ENCODE data around the gene HPCAL1. TPM values are rescaled to one million over a fixed set of nuclear protein-coding genes. Genes with fewer than 3 reads are reported as not detected.
A peak's percentile ranks its signal among the peaks of the same experiment; 100 is the strongest.

Gene HPCAL1
- total and polyA plus RNA-seq, 10 of the 15 experiments (the other 5 are each of a cell fraction or from before 2014, with no cell fraction given): 0.40 to 12.8 (median 7.9) TPM

- peak; percentile 82; the same call in 1 of the 2 replicates for TF ChIP-seq RB1 (IDR thresholded peaks at IDR 0.05; ENCODE audit: borderline replicate concordance)
- TF ChIP-seq POU2F2 (IDR thresholded peaks at IDR 0.05; ENCODE audit: borderline replicate concordance, low read depth, low read length): peak; percentile 61; the same call in 1 of the 3 replicates
- peak; percentile 68 for TF ChIP-seq TCF12 (IDR thresholded peaks at IDR 0.05; ENCODE audit: low read depth, low read length)
- TF ChIP-seq SUPT20H (IDR thresholded peaks at IDR 0.05; ENCODE audit: borderline replicate concordance, control insufficient read depth, low read depth, low read length): no peak
- TF ChIP-seq BHLHE40 (IDR thresholded peaks at IDR 0.05; ENCODE audit: borderline replicate concordance in 1 of 2, low read depth in 2 of 2, low read length in 1 of 2): peak in 1 of 2 experiments; percentile 45; a peak in 1 of 4 replicates
- peak; percentile 66; the same call in 1 of the 2 replicates for TF ChIP-seq SMARCA5 (IDR thresholded peaks at IDR 0.05)
- TF ChIP-seq SREBF2 (IDR thresholded peaks at IDR 0.05; ENCODE audit: low read length): no peak
- no peak for TF ChIP-seq STAT1 (conservative IDR thresholded peaks at IDR 0.05)
- TF ChIP-seq NBN (IDR thresholded peaks at IDR 0.05): peak; percentile 47; the same call in 1 of the 2 replicates
Observed at GRCh38 chr2:10434886-10435819, 132.4 kb downstream of the HPCAL1 start (continued).

- intact Hi-C loops (cut with micrococcal nuclease; ENCODE audit: unreplicated experiment) (loop anchor here (1.0 to 10.0 kb wide), 6 partner anchors 26 to 621 kb away; no protein-coding TSS in a partner anchor), in situ Hi-C loops (cut with MboI) (loop anchor here (5.0 to 10.0 kb wide), 2 partner anchors 359 to 621 kb away; no protein-coding TSS in a partner anchor)
- H3K27ac ChIP-seq (ENCODE audit: control insufficient read depth, insufficient read depth): no peak overlapping the region
- ATAC-seq: no peak
- peaks cover 5 to 13% of the 10 kb centered on the region in 2 experiments for H3K36me3 ChIP-seq (ENCODE audit: control insufficient read depth in 2 of 2, insufficient read depth in 2 of 2, low read length in 1 of 2)
- H2AFZ ChIP-seq (ENCODE audit: control insufficient read depth, low read depth, low read length): no peak overlapping the region
- no peak overlapping the region for H3K4me3 ChIP-seq
- no peak for FAIRE-seq
- POLR2A ChIA-PET: interaction anchor here (0.7 to 2.5 kb wide), 5 partner anchors 9 to 362 kb away, joined by 3 to 16 read pairs (median 6); no protein-coding TSS in a partner anchor
- peaks cover 3% of the 10 kb centered on the region; the same call in 1 of the 2 replicates for H3K4me1 ChIP-seq (ENCODE audit: control insufficient read depth, insufficient read depth, low read length)
- H3K79me2 ChIP-seq (ENCODE audit: control insufficient read depth, insufficient read depth, low read length): no peaks in the 10 kb centered on the region
- no peak overlapping the region for H3K9ac ChIP-seq (ENCODE audit: control insufficient read depth, insufficient read depth, low read length)
- no peaks in the 10 kb centered on the region for H3K27me3 ChIP-seq (replicated peaks in 1 of 2; ENCODE audit: control insufficient read depth in 2 of 2, insufficient read depth in 2 of 2, low read length in 1 of 2)
- CTCF ChIA-PET: interaction anchor here (0.8 to 9.1 kb wide), 37 partner anchors 11 to 636 kb away, joined by 3 to 166 read pairs (median 7); partner anchors contain the start of genes HPCAL1, ODC1 and RRM2
- no peaks in the 10 kb centered on the region for H3K9me3 ChIP-seq (replicated peaks; ENCODE audit: control insufficient read depth, insufficient read depth, low read length)
- no peak overlapping the region for H3K4me2 ChIP-seq (ENCODE audit: control insufficient read depth, insufficient read depth)
- no peaks in the 10 kb centered on the region for H4K20me1 ChIP-seq (ENCODE audit: control insufficient read depth, insufficient read depth)
- RAD21 ChIA-PET (ENCODE audit: unreplicated experiment): interaction anchor here (0.8 to 7.3 kb wide), 28 partner anchors 10 to 451 kb away, joined by 3 to 178 read pairs (median 6); partner anchors contain the start of genes HPCAL1 and ODC1
- no peak for TF ChIP-seq EED (IDR thresholded peaks at IDR 0.05; ENCODE audit: low read depth)
- TF ChIP-seq NFIC (IDR thresholded peaks at IDR 0.05; ENCODE audit: low read depth, low read length): no peak
- TF ChIP-seq USF2 (IDR thresholded peaks at IDR 0.05; ENCODE audit: borderline replicate concordance, low read depth, low read length): no peak
- no peak for TF ChIP-seq BHLHE40 (IDR thresholded peaks at IDR 0.05; ENCODE audit: borderline replicate concordance in 1 of 2, low read depth in 2 of 2, low read length in 1 of 2)
- SMC1A ChIA-PET (ENCODE audit: uncharacterized antibody, unreplicated experiment): interaction anchor here (0.9 to 4.4 kb wide), 21 partner anchors 7 to 452 kb away, joined by 3 to 84 read pairs (median 6); partner anchors contain the start of gene ODC1
- BruUV-seq (replicated peaks): no TSS peak
- WGBS (ENCODE audit: insufficient coverage, insufficient replicate concordance, low lambda C conversion rate, missing lambda C conversion rate): 71% methylated on average over 14 of the region's 14 CpGs
- DNase-seq (ENCODE audit: low read depth, low spot score): no peak
Observed at GRCh38 chr2:10435820-10436204, 133.1 kb downstream of the HPCAL1 start.
